ENCODE data around the gene KLHL5. TPM values are rescaled to one million over a fixed set of nuclear protein-coding genes. Genes with fewer than 3 reads are reported as not detected.
A peak's percentile ranks its signal among the peaks of the same experiment; 100 is the strongest.
"Not testable (repeated sequence)": the region's sequence is repeated elsewhere in the genome, so short reads cannot be mapped to it uniquely, and the experiment has no call there.

The KLHL5 gene
- total RNA-seq, 2 experiments from 2014 or later: 36.6 to 36.7 TPM

- POLR2A ChIA-PET: interaction anchor here (1.2 to 9.4 kb wide), 5 partner anchors 13 to 1166 kb away, joined by 5 to 181 read pairs (median 12); no protein-coding TSS in a partner anchor
- DNase-seq: peak; percentile 39
- H3K27ac Mint-ChIP-seq: peak overlapping the region; percentile 77
- peaks cover 12% of the 10 kb centered on the region for H3K36me3 Mint-ChIP-seq (ENCODE audit: low read depth)
- peak overlapping the region; percentile 79 for H3K4me3 Mint-ChIP-seq
- CTCF ChIA-PET: interaction anchor here (0.7 to 1.4 kb wide), 3 partner anchors 21 to 129 kb away, joined by 3 to 4 read pairs (median 3); no protein-coding TSS in a partner anchor
- not testable (repeated sequence) for H3K27me3 Mint-ChIP-seq, H3K9me3 Mint-ChIP-seq
- peaks cover 37% of the 10 kb centered on the region for H3K4me1 Mint-ChIP-seq
Observed at GRCh38 chr4:39031590-39032020, 30.4 kb upstream of the KLHL5 start.

- Mint-ChIP-seq H3K9me3 (no peaks in the 10 kb centered on the region), H3K4me1 (peaks cover 34% of the 10 kb centered on the region), H3K36me3 (ENCODE audit: low read depth) (peaks cover 9% of the 10 kb centered on the region), H3K27ac (peak within 1 kb of the TSS; percentile 77), H3K4me3 (peak within 1 kb of the TSS; percentile 79), H3K27me3 (no peaks in the 10 kb centered on the region)
- ChIA-PET POLR2A (interaction anchor here (0.6 to 9.4 kb wide), 6 partner anchors 12 to 1165 kb away, joined by 3 to 181 read pairs (median 9); no protein-coding TSS in a partner anchor), CTCF (interaction anchor here (1.2 to 1.4 kb wide), 2 partner anchors 20 to 130 kb away, joined by 3 to 4 read pairs; no protein-coding TSS in a partner anchor)
- peak; percentile 46 for DNase-seq
Observed at GRCh38 chr4:39032218-39033085, 29.6 kb upstream of the KLHL5 start, which contains the start of gene TMEM156. Gene TMEM156 (minus strand): TSS chr4:39032409. CDS start chr4:39032313, 96 bp downstream.

DNA sequence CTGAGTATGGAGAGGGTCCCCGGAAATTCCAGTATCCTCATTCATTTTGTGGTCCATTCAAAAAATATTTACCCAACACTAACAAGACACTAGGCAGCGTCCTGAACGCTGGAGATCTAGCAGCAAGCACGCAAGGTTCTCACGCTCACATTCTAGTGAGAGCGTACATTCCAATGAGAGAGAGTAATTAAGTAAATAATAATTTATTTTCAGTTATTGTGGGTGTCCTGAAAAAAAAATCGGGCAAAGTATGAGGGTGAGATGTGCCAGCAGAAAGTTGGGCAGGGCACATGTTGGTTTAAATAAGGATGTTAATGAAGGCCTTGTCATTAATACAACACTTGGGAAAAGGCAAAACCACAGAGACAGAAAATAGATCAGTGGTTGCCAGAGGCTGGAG lies 25.9 kb upstream of the KLHL5 start:
- ChIA-PET CTCF (interaction anchor here (1.4 kb wide), 1 partner anchor 133 kb away, joined by 5 read pairs; no protein-coding TSS in a partner anchor), POLR2A (no interaction called here)
- H3K4me3 Mint-ChIP-seq: no peak overlapping the region
- H3K27ac Mint-ChIP-seq: no peak overlapping the region
- H3K27me3 Mint-ChIP-seq: no peaks in the 10 kb centered on the region
- no peaks in the 10 kb centered on the region for H3K9me3 Mint-ChIP-seq
- DNase-seq: no peak
- no peaks in the 10 kb centered on the region for H3K36me3 Mint-ChIP-seq (ENCODE audit: low read depth)
- peaks cover 27% of the 10 kb centered on the region for H3K4me1 Mint-ChIP-seq

GRCh38 chr4:39037491-39037825 lies 24.6 kb upstream of the KLHL5 start:
- Mint-ChIP-seq H3K4me1 (peaks cover 28% of the 10 kb centered on the region), H3K27me3 (no peaks in the 10 kb centered on the region), H3K4me3 (no peak overlapping the region), H3K9me3 (no peaks in the 10 kb centered on the region), H3K36me3 (ENCODE audit: low read depth) (no peaks in the 10 kb centered on the region), H3K27ac (no peak overlapping the region)
- ChIA-PET POLR2A (no interaction called here), CTCF (interaction anchor here (1.4 kb wide), 1 partner anchor 135 kb away, joined by 5 read pairs; no protein-coding TSS in a partner anchor)
- no peak for DNase-seq

- no peaks in the 10 kb centered on the region for H3K9me3 Mint-ChIP-seq
- H3K36me3 Mint-ChIP-seq (ENCODE audit: low read depth): no peaks in the 10 kb centered on the region
- POLR2A ChIA-PET: no interaction called here
- no peak for DNase-seq
- peaks cover 24% of the 10 kb centered on the region for H3K4me1 Mint-ChIP-seq
- CTCF ChIA-PET: interaction anchor here (0.6 kb wide), 1 partner anchor 332 kb away, joined by 4 read pairs; no protein-coding TSS in a partner anchor
- no peak overlapping the region for H3K4me3 Mint-ChIP-seq
- H3K27ac Mint-ChIP-seq: no peak overlapping the region
- H3K27me3 Mint-ChIP-seq: no peaks in the 10 kb centered on the region
Observed at GRCh38 chr4:39037941-39038340, 24.1 kb upstream of the KLHL5 start.

DNA sequence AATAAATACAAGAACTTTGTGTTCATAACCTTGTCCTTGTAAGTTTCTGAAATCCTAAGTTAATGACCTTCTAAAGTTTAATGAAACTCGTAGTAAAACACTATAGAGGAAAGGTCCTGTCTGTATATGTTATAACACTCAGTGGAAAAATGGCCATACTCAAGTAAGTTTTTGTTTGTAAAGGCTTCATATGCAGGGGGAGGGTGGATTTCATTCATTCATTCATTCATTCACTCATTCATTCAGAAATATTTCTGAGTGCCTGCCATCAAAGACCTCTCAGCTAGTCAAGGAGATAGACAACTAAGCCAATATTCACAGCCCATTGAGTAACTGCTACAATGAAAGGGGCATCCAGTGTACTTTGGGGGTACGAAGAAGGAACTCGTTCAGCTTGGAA lies 22.9 kb upstream of the KLHL5 start:
- no peak for DNase-seq
- Mint-ChIP-seq H3K4me1 (peaks cover 27% of the 10 kb centered on the region), H3K36me3 (ENCODE audit: low read depth) (no peaks in the 10 kb centered on the region), H3K9me3 (no peaks in the 10 kb centered on the region), H3K4me3 (no peak overlapping the region), H3K27me3 (no peaks in the 10 kb centered on the region), H3K27ac (no peak overlapping the region)
- ChIA-PET CTCF (interaction anchor here (1.4 kb wide), 1 partner anchor 136 kb away, joined by 4 read pairs; no protein-coding TSS in a partner anchor), POLR2A (no interaction called here)

DNA sequence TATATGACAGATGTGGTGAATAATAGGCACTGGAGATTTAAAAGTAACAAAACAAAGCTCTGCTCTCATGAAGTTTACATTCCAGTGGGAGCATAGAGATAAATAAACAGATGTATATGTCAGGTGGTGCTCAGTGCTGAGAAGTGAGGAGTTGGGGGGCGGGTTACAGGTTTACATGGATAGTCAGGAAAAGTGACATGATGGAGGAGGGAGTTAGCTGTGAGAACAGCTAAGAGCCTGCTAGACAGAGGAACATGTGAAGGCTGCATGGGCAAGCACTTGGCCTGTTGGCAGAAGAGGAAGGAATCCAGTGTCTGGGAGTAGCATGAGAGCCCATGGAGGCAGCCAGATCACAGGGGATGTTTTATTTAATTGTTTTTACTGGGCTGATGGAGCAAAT lies 19.7 kb upstream of the KLHL5 start:
- H3K27ac Mint-ChIP-seq: no peak overlapping the region
- H3K4me1 Mint-ChIP-seq: peaks cover 43% of the 10 kb centered on the region
- POLR2A ChIA-PET: interaction anchor here (8.6 kb wide), 1 partner anchor 11 kb away, joined by 181 read pairs; the partner anchor contains the start of gene TMEM156
- CTCF ChIA-PET: no interaction called here
- no peak overlapping the region for H3K4me3 Mint-ChIP-seq
- no peak for DNase-seq
- peaks cover 7% of the 10 kb centered on the region for H3K36me3 Mint-ChIP-seq (ENCODE audit: low read depth)
- no peaks in the 10 kb centered on the region for H3K27me3 Mint-ChIP-seq
- no peaks in the 10 kb centered on the region for H3K9me3 Mint-ChIP-seq

DNA sequence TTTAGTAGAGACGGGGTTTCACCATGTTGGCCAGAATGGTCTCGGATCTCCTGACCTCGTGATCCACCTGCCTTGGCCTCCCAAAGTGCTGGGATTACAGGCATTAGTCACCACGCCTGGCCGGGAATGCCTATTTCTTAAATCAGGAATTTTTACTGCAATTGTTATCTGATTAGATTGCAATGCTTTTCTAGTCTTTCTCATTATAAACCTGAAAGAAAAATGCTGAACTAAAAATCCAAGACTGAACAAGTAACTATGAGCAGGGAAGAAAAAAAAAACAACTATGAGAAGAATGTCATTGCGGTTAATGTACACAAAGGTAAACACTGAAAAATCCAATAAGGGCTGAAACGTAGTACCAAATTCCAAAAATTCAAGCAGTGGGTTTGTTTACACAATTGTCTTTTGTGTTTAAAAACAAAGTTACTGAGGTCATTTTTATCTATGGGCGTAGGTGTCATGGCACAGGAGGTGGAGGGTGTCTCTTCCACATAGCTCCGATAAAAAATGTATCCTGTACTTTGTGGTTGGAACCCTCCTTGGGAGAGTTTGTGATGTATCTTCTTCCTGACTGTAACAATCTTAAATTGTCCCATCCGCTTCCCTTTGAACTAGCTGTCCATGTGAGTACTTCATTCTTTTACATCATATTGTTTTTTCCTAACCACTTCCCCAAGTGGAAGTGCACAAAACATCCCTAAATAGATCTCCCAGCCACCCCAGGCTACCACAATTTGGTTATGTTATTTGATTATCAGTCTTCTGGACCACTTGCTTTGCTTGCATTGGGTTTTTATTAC lies 18.8 kb upstream of the KLHL5 start:
- Mint-ChIP-seq H3K4me3 (peak overlapping the region; percentile 80), H3K4me1 (peaks cover 45% of the 10 kb centered on the region), H3K27ac (peak overlapping the region; percentile 82), H3K27me3 (no peaks in the 10 kb centered on the region), H3K9me3 (no peaks in the 10 kb centered on the region), H3K36me3 (ENCODE audit: low read depth) (peaks cover 16% of the 10 kb centered on the region)
- CTCF ChIA-PET: interaction anchor here (0.6 to 3.7 kb wide), 3 partner anchors 14 to 154 kb away, joined by 3 to 23 read pairs (median 4); no protein-coding TSS in a partner anchor
- POLR2A ChIA-PET: interaction anchor here (1.1 to 8.6 kb wide), 6 partner anchors 12 to 141 kb away, joined by 3 to 181 read pairs (median 6); partner anchors contain the start of gene TMEM156
- no peak for DNase-seq

DNA sequence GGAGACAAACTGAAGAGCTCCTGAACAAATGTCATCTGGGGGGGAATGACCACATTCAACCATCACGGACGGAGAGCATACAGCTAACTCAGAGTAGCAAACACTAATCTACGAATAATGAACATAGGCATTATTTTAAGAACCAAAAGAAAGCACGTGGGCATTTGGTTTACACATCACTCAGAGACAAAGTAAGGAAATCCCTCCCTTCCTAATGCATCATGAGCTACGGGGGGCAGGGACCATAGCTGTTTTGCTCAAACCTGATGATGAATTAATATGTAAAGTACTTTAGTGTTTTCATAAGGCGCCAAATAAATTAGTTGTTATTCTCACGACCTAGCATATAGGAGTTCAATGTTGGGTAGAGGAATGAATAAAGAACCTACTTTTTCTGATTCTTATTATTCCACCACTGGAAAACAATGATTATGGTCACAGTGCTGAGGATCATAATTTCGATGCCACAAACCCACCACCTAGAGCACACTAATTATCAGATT lies 18.1 kb upstream of the KLHL5 start:
- Mint-ChIP-seq H3K4me1 (peaks cover 51% of the 10 kb centered on the region), H3K36me3 (ENCODE audit: low read depth) (peaks cover 20% of the 10 kb centered on the region)
- CTCF ChIA-PET: interaction anchor here (1.5 to 3.7 kb wide), 4 partner anchors 9 to 155 kb away, joined by 3 to 23 read pairs (median 6); no protein-coding TSS in a partner anchor

DNA sequence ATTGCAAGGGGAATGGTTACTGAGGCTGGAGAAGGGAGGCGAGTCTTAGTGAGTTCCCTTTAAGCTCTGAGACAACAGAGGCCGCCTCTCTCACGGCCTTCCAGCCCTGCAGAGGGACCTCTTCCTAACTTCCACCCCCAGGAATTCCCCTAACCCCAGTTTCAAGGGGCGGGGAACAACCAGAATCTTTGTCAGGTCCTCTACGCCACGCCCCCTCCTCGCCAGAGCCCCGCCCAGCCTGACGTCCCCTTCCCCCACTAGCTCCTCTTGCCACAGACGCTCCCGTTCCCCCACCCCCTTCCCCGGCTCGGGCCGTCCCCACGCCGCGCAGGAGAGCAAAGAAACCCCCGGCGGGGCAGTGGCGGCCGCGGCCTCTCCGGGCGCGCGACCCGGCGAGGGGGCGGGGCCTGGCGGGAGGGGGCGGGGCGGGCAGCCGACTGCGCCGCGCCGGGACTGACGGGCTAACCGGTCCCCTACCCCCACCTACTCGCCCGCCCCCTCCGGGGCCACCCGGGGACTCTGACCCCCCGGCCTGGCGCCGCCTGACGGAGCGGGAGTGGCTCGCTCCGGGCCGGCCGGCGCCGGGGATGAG lies 17.6 kb upstream of the KLHL5 start:
- DNase-seq: peak; percentile 94
- ChIA-PET POLR2A (interaction anchor here (1.1 to 8.6 kb wide), 8 partner anchors 10 to 321 kb away, joined by 3 to 181 read pairs (median 5); partner anchors contain the start of gene TMEM156), CTCF (interaction anchor here (1.5 to 3.7 kb wide), 5 partner anchors 9 to 155 kb away, joined by 3 to 23 read pairs (median 6); no protein-coding TSS in a partner anchor)
- Mint-ChIP-seq H3K27me3 (no peaks in the 10 kb centered on the region), H3K4me3 (peak overlapping the region; percentile 80), H3K36me3 (ENCODE audit: low read depth) (peaks cover 20% of the 10 kb centered on the region), H3K9me3 (no peaks in the 10 kb centered on the region), H3K27ac (peak overlapping the region; percentile 82), H3K4me1 (peaks cover 56% of the 10 kb centered on the region)

More for the DNA sequence above, 18.1 kb upstream of the KLHL5 start:
- Mint-ChIP-seq H3K4me3 (peak overlapping the region; percentile 80), H3K27me3 (no peaks in the 10 kb centered on the region), H3K27ac (peak overlapping the region; percentile 82), H3K9me3 (no peaks in the 10 kb centered on the region)
- POLR2A ChIA-PET: interaction anchor here (1.1 to 8.6 kb wide), 7 partner anchors 11 to 142 kb away, joined by 3 to 181 read pairs (median 5); partner anchors contain the start of gene TMEM156
- no peak for DNase-seq

- Mint-ChIP-seq H3K4me1 (peaks cover 58% of the 10 kb centered on the region), H3K9me3 (no peaks in the 10 kb centered on the region), H3K4me3 (peak overlapping the region; percentile 76), H3K27ac (peak overlapping the region; percentile 89), H3K27me3 (no peaks in the 10 kb centered on the region), H3K36me3 (ENCODE audit: low read depth) (peaks cover 20% of the 10 kb centered on the region)
- ChIA-PET POLR2A (interaction anchor here (0.6 to 8.6 kb wide), 17 partner anchors 13 to 916 kb away, joined by 3 to 181 read pairs (median 5); partner anchors contain the start of gene TMEM156), CTCF (interaction anchor here (0.6 to 3.7 kb wide), 11 partner anchors 8 to 156 kb away, joined by 3 to 23 read pairs (median 3); no protein-coding TSS in a partner anchor)
- peak; percentile 52 for DNase-seq
Observed at GRCh38 chr4:39044956-39045826, 16.8 kb upstream of the KLHL5 start.

All from activated CD4-positive, alpha-beta memory T cell treated with anti-CD3 and anti-CD28 coated beads, Interleukin-2, amount 10 ng/mL, durations not matched to agents 7 days and 5 days (primary cell).